Upper lobe of left lung (tissue), 4 donors: Measurements from ENCODE around the gene DGAT2L6.

Experiments used
- POLR2A ChIP-seq, 4 donors: fragments of 450-650 bp; IDR thresholded peaks; one replicate each; pipeline ENCODE4 v1.5.1; 2016 to 2017; ENCODE audit warnings: antibody characterized with exemption in 4 of 4, mild to moderate bottlenecking in 2 of 4
- POLR2AphosphoS5 ChIP-seq, 2 donors: sonication (generic); formaldehyde crosslinking; IDR thresholded peaks; one replicate each; pipeline ENCODE4 v1.5.1; 2017; ENCODE audit warnings: antibody characterized with exemption in 2 of 2
- TF ChIP-seq, protein P1 (sequence below), 6 experiments: fragments of 450-650 bp in 4 of 6; fragments of 200-600 bp in 2 of 6; sonication (generic) in 2 of 6; IDR thresholded peaks; one replicate each; pipeline ENCODE4 v1.5.1; 2016 to 2019; ENCODE audit warnings: antibody characterized with exemption in 6 of 6

DNA sequence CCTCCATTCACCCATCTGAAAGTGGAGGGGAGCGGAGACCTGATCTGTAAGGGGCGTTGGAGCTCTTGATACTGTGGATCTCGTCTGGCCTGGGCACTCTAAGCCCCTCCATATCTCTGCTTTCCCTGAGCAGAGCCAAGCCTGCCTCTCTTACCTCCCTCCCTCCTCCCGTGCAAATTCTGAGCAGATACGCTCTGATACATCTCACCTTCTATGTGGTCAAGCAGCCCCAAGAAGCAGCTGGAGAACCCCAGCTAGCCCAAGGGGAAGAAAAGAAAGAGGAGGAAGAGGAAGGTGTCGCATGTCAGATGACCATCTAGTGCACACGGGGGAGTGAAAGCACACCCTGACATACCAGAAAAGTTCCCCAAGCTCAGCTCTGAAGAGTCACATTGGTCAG lies 1.9 kb upstream of the DGAT2L6 start:
- TF ChIP-seq, protein P1, sequence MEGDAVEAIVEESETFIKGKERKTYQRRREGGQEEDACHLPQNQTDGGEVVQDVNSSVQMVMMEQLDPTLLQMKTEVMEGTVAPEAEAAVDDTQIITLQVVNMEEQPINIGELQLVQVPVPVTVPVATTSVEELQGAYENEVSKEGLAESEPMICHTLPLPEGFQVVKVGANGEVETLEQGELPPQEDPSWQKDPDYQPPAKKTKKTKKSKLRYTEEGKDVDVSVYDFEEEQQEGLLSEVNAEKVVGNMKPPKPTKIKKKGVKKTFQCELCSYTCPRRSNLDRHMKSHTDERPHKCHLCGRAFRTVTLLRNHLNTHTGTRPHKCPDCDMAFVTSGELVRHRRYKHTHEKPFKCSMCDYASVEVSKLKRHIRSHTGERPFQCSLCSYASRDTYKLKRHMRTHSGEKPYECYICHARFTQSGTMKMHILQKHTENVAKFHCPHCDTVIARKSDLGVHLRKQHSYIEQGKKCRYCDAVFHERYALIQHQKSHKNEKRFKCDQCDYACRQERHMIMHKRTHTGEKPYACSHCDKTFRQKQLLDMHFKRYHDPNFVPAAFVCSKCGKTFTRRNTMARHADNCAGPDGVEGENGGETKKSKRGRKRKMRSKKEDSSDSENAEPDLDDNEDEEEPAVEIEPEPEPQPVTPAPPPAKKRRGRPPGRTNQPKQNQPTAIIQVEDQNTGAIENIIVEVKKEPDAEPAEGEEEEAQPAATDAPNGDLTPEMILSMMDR (IDR thresholded peaks at IDR 0.05) = no peak
- no peak for TF ChIP-seq POLR2A (IDR thresholded peaks at IDR 0.05)
- TF ChIP-seq POLR2AphosphoS5 (IDR thresholded peaks at IDR 0.05) = no peak
